Naive thymus-derived CD4-positive, alpha-beta T cell (primary cell): Measurements from ENCODE around the gene GLG1. TPM values are rescaled to one million over a fixed set of nuclear protein-coding genes. Genes with fewer than 3 reads are reported as not detected.
A peak's percentile ranks its signal among the peaks of the same experiment; 100 is the strongest.

Experiments used
- ATAC-seq: fragments of 150-1000 bp; cut with Tn5 transposase; 2 replicates; pipeline ENCODE4 v1.10.0; 2021; ENCODE audit warnings: mild to moderate bottlenecking, moderate library complexity
- CTCF ChIA-PET: fragments of 350-600 bp; sonication (Branson Sonifier 250); formaldehyde crosslinking; loops from one replicate; lab custom pipeline; 2021; ENCODE audit warnings: antibody characterized with exemption; lab: Charles Lee
- POLR2A ChIA-PET: fragments of 350-600 bp; sonication (Branson Sonifier 250); formaldehyde crosslinking; loops from one replicate; lab custom pipeline; 2021; ENCODE audit warnings: antibody characterized with exemption, inconsistent platforms; lab: Charles Lee
- DNase-seq, 9 donors: peaks; one replicate each; pipeline versions ENCODE4 v3.0.0 to v3.0.0-alpha.2; 2020 to 2022; ENCODE audit warnings: mixed read lengths in 1 of 9
- H3K27ac ChIP-seq: one replicate; pipeline ENCODE4 v1.7.0; 2013; ENCODE audit warnings: mild to moderate bottlenecking, low read depth, low read length, moderate library complexity
- H3K27me3 ChIP-seq, 2 donors: one replicate each; pipeline ENCODE4 v1.7.0; 2013; ENCODE audit warnings: low read length in 2 of 2, mild to moderate bottlenecking in 2 of 2, moderate library complexity in 2 of 2; ENCODE audit not compliant: control insufficient read depth in 2 of 2, insufficient read depth in 2 of 2
- H3K36me3 ChIP-seq, 3 experiments: 1 replicate in 2 of 3; 2 replicates in 1 of 3; pipeline ENCODE4 v1.7.0; 2013; ENCODE audit warnings: low read length in 3 of 3, mild to moderate bottlenecking in 3 of 3, moderate library complexity in 1 of 3; ENCODE audit not compliant: insufficient read depth in 3 of 3, control insufficient read depth in 2 of 3
- H3K4me1 ChIP-seq, 2 donors: one replicate each; pipeline ENCODE4 v1.7.0; 2013; ENCODE audit warnings: low read length in 2 of 2, mild to moderate bottlenecking in 2 of 2, moderate library complexity in 1 of 2; ENCODE audit not compliant: control insufficient read depth in 2 of 2, insufficient read depth in 2 of 2
- H3K4me3 ChIP-seq: 2 replicates; pipeline ENCODE4 v1.7.0; 2013; ENCODE audit warnings: mild to moderate bottlenecking, low read length
- H3K9me3 ChIP-seq, 3 experiments: 1 replicate in 2 of 3; 2 replicates in 1 of 3; pipeline ENCODE4 v1.7.0; 2013; ENCODE audit warnings: low read length in 3 of 3; ENCODE audit not compliant: control insufficient read depth in 2 of 3
- H3K27ac Mint-ChIP-seq, 9 donors: one replicate each; pipeline ENCODE4 v1.8.0; 2020 to 2022; ENCODE audit warnings: mixed read lengths in 9 of 9, mild to moderate bottlenecking in 8 of 9, moderate library complexity in 5 of 9, inconsistent platforms in 2 of 9
- H3K27me3 Mint-ChIP-seq, 5 donors: one replicate each; pipeline ENCODE4 v1.8.0; 2021 to 2022; ENCODE audit warnings: mixed read lengths in 5 of 5, mild to moderate bottlenecking in 1 of 5
- H3K36me3 Mint-ChIP-seq, 5 donors: one replicate each; pipeline ENCODE4 v1.8.0; 2020 to 2022; ENCODE audit warnings: mixed read lengths in 5 of 5, mild to moderate bottlenecking in 3 of 5, inconsistent platforms in 1 of 5
- H3K4me1 Mint-ChIP-seq, 7 donors: one replicate each; pipeline ENCODE4 v1.8.0; 2020 to 2022; ENCODE audit warnings: mixed read lengths in 7 of 7, mild to moderate bottlenecking in 3 of 7, inconsistent platforms in 1 of 7
- H3K4me3 Mint-ChIP-seq, 10 donors: one replicate each; pipeline ENCODE4 v1.8.0; 2020 to 2022; ENCODE audit warnings: mild to moderate bottlenecking in 10 of 10, mixed read lengths in 10 of 10, moderate library complexity in 6 of 10, inconsistent platforms in 2 of 10
- H3K9me3 Mint-ChIP-seq, 11 donors: one replicate each; pipeline ENCODE4 v1.8.0; 2020 to 2022; ENCODE audit warnings: mixed read lengths in 11 of 11, mild to moderate bottlenecking in 4 of 11, inconsistent platforms in 1 of 11, moderate library complexity in 1 of 11
- intact Hi-C, 2 donors: fragments of 100-400 bp; cut with micrococcal nuclease; formaldehyde crosslinking; loops; one replicate each; pipeline ENCODE4 v1.15.1; 2023
- polyA plus RNA-seq, 2 donors: library from polyadenylated mRNA; unstranded; fragments of 300-500 nt; fragmentation: Illumina TruSeq; gene quantifications; one replicate each; pipeline ENCODE4 v1.2.3, GENCODE V29; 2021
- total RNA-seq, 6 experiments: library from RNA in 5 of 6; stranded (reverse) in 5 of 6; gene quantifications; 1 replicate in 5 of 6; 2 replicates in 1 of 6; pipeline ENCODE4 v1.2.3 and lab custom pipeline; 2021 to 2026

Gene GLG1
- total and polyA plus RNA-seq, 7 experiments from 2014 or later: 125 to 285 (median 188) TPM

DNA sequence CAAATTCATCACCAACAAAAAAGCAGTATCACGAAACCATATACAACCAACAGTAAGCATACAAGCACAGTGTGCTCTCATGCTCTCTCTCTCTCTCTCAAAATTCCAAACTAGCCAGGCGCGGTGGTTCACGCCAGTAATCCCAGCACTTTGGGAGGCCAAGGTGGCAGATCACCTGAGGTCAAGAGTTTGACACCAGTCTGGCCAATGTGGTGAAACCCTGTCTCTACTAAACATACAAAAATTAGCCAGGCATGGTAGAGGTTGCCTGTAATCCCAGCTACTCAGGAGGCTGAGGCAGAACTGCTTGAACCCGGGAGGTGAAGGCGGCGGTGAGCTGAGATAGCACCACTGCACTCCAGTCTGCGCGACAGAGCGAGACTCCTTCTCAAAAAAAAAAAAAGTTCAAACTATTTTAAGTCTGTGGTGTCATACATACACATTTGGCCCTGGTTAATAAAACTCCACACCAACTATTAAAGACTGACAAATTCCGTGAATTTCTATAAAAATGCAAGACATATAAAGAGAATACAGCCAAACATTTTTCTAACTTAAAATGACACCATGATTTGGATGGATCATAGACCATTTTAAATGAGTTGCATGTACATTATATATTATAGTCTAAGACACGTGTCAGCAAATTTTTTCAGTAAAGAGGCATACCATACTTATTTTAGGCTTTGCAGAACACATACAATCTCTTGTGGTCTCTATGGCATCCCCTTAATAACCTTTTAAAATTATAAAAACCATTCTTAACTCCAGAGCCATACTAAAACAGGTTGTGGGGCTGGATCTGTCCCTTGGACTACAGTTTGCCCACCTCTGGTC is 30.9 kb downstream of the GLG1 start:
- POLR2A ChIA-PET: no interaction called here
- Mint-ChIP-seq H3K9me3 (peaks cover 0 to 3% (median 0%) of the 10 kb centered on the region in 11 donors), H3K27me3 (no peaks in the 10 kb centered on the region), H3K4me3 (peak overlapping the region in 5 of 10 donors; percentile 19 to 57 (median 45)), H3K36me3 (peaks cover 0 to 7% (median 5%) of the 10 kb centered on the region in 5 donors), H3K27ac (peak overlapping the region in 8 of 9 donors; percentile 8 to 90 (median 46)), H3K4me1 (peaks cover 52 to 93% (median 72%) of the 10 kb centered on the region in 7 donors)
- CTCF ChIA-PET: interaction anchor here (0.7 kb wide), 1 partner anchor 89 kb away, joined by 4 read pairs; no protein-coding TSS in a partner anchor
- H3K36me3 ChIP-seq: no peaks in the 10 kb centered on the region
- ATAC-seq (no peak), DNase-seq (no peak)
- H3K9me3 ChIP-seq: no peaks in the 10 kb centered on the region
- H3K4me3 ChIP-seq: no peak overlapping the region
- H3K27ac ChIP-seq: no peak overlapping the region
- intact Hi-C loops: no loop called here
- H3K27me3 ChIP-seq: no peaks in the 10 kb centered on the region
- peaks cover 6 to 8% of the 10 kb centered on the region in 2 donors for H3K4me1 ChIP-seq

DNA sequence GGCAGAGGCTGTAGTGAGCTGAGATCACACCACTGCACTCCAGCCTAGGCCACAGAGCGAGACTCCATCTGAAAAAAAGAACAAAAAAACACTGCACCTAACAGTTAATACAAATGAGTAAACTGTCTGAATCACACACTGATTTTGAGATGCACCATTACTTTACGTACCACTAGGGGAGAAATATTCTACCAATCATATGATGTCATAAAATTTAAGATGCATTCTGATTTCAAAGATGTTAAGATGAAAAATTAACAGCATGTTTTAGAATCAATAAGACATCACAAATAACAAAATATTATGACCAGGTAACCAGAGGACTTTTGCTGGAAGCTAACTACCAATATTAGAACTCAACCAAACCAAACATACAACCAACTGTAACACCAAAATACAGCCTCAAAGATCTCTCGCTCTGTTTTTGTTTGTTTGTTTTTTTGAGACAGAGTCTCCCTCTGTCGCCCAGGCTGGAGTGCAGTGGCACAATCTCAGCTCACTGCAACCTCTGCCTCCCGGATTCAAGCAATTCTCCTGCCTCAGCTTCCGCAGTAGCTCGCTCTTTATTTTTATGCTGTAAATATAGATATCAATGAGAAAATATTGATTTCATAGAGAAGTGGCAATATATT is 31.6 kb downstream of the GLG1 start:
- no peaks in the 10 kb centered on the region for H3K9me3 ChIP-seq
- intact Hi-C loops: no loop called here
- H3K27me3 ChIP-seq: no peaks in the 10 kb centered on the region
- H3K36me3 ChIP-seq: no peaks in the 10 kb centered on the region
- no peak for ATAC-seq
- ChIA-PET CTCF (no interaction called here), POLR2A (interaction anchor here (2.1 kb wide), 1 partner anchor 32 kb away, joined by 9 read pairs; the partner anchor contains the start of gene GLG1)
- DNase-seq: no peak
- peaks cover 4 to 12% of the 10 kb centered on the region in 2 donors for H3K4me1 ChIP-seq
- Mint-ChIP-seq H3K27me3 (no peaks in the 10 kb centered on the region), H3K4me3 (peak overlapping the region in 7 of 10 donors; percentile 5 to 57 (median 40)), H3K4me1 (peaks cover 50 to 93% (median 72%) of the 10 kb centered on the region in 7 donors), H3K36me3 (peaks cover 0 to 7% (median 5%) of the 10 kb centered on the region in 5 donors), H3K27ac (peak overlapping the region in 8 of 9 donors; percentile 8 to 90 (median 60)), H3K9me3 (peaks cover 0 to 3% (median 0%) of the 10 kb centered on the region in 11 donors)
- H3K27ac ChIP-seq: no peak overlapping the region
- no peak overlapping the region for H3K4me3 ChIP-seq

DNA sequence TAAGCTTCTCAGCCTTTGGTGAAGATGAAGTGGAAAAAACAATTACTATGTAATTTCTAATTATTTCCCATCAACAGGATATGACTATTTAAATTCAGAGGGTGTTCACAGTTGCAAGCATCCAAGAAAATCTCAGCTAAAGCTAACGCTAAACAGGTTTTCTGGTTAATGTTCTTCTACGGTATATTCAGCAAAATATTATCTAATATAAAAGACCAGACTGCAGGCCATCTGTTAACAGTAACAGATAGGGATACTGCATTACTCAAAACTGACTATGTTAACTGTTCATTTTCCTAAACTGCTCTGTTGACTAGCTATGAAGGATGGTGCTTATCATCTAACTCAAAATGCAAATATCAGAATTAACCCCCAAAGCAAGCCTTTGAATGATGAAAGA is 32.8 kb downstream of the GLG1 start:
- ATAC-seq (no peak), DNase-seq (no peak)
- intact Hi-C loops: no loop called here
- ChIA-PET CTCF (interaction anchor here (0.5 to 1.3 kb wide), 6 partner anchors 15 to 637 kb away, joined by 3 to 4 read pairs (median 4); no protein-coding TSS in a partner anchor), POLR2A (interaction anchor here (2.1 kb wide), 1 partner anchor 33 kb away, joined by 9 read pairs; the partner anchor contains the start of gene GLG1)
- H3K27me3 ChIP-seq: no peaks in the 10 kb centered on the region
- peaks cover 7 to 19% of the 10 kb centered on the region in 2 donors for H3K4me1 ChIP-seq
- no peak overlapping the region for H3K4me3 ChIP-seq
- no peaks in the 10 kb centered on the region for H3K36me3 ChIP-seq
- H3K4me3 Mint-ChIP-seq: peak overlapping the region in 6 of 10 donors; percentile 16 to 47 (median 35)
- no peak overlapping the region for H3K27ac ChIP-seq
- peaks cover 0 to 3% (median 0%) of the 10 kb centered on the region in 11 donors for H3K9me3 Mint-ChIP-seq
- H3K4me1 Mint-ChIP-seq: peaks cover 47 to 97% (median 77%) of the 10 kb centered on the region in 7 donors
- no peaks in the 10 kb centered on the region for H3K9me3 ChIP-seq
- peak overlapping the region in 6 of 9 donors; percentile 9 to 90 (median 56) for H3K27ac Mint-ChIP-seq
- H3K36me3 Mint-ChIP-seq: peaks cover 0 to 7% (median 5%) of the 10 kb centered on the region in 5 donors
- no peaks in the 10 kb centered on the region for H3K27me3 Mint-ChIP-seq

DNA sequence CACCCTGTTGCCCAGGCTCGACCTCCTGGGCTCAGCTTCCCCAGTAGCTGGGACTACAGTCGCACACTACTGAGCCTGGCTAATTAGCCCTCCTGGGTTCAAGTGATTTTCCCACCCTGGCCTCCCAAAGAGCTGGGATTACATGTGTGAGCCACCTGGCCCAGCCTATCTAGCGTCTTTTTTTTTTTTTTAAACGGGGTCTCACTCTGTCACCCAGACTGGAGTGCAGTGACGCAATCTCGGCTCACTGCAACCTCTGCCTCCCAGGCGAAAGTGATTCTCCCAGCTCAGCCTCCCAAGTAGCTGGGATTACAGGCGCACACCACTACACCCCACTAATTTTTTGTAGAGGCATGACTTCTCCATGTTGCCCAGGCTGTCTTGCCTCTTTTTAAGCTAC is 33.3 kb downstream of the GLG1 start:
- H3K27me3 ChIP-seq: no peaks in the 10 kb centered on the region
- Mint-ChIP-seq H3K4me3 (peak overlapping the region in 5 of 10 donors; percentile 4 to 47 (median 26)), H3K4me1 (peaks cover 52 to 97% (median 78%) of the 10 kb centered on the region in 7 donors), H3K9me3 (peaks cover 0 to 3% (median 0%) of the 10 kb centered on the region in 11 donors), H3K27me3 (no peaks in the 10 kb centered on the region), H3K27ac (peak overlapping the region in 6 of 9 donors; percentile 9 to 90 (median 56)), H3K36me3 (peaks cover 0 to 7% (median 5%) of the 10 kb centered on the region in 5 donors)
- ChIA-PET POLR2A (interaction anchor here (0.6 to 2.1 kb wide), 2 partner anchors 12 to 34 kb away, joined by 3 to 9 read pairs; partner anchors contain the start of gene GLG1), CTCF (interaction anchor here (0.6 to 1.3 kb wide), 5 partner anchors 15 to 638 kb away, joined by 3 to 4 read pairs (median 4); no protein-coding TSS in a partner anchor)
- intact Hi-C loops: loop anchor here in 1 of 2 donors (2.0 kb wide), 1 partner anchor 15 kb away; no protein-coding TSS in a partner anchor
- no peak overlapping the region for H3K4me3 ChIP-seq
- DNase-seq: no peak
- no peak overlapping the region for H3K27ac ChIP-seq
- no peaks in the 10 kb centered on the region for H3K9me3 ChIP-seq
- no peak for ATAC-seq
- H3K36me3 ChIP-seq: no peaks in the 10 kb centered on the region
- peaks cover 5 to 19% of the 10 kb centered on the region in 2 donors for H3K4me1 ChIP-seq

DNA sequence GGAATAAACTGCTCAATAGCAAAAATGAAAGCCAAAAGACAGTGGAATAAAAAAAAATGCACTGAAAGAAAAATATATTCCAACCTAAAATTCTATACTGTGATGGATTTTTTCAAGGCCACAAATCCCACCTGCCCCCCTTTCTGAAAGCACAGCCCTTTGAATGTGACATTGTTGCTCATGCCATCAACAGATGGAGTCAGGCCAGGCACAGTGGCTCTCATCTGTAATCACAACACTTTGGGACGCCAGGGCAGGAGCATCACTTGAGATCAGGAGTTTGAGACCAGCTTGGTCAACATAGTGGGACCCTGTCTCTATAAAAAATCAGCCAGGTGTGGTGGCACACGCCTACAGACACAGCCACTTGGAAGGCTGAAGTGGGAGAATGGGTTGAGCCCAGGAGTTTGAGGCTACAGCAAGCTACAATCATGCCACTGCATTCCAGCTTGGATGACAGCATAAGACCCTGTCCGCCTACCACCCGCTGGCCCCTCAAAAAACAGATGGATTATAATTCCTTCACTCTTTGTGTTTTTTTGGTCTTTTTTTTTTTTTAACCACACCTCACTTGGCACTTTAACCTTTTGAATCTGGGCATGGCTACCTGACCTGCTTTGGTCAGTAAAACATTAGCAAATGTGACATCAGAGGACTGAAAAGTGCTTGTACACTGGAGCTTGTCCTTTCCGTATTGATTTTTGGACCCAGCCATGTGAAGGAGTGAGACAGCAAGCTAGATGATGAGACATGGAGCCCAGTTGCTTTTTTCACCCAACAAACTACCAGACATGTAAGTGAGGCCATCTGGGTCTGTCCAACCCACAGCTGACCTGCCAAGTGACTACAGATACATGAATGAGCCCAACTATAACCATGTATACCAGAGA is 36.3 kb downstream of the GLG1 start:
- ChIA-PET POLR2A (interaction anchor here (0.6 to 1.6 kb wide), 2 partner anchors 12 to 36 kb away, joined by 3 to 9 read pairs; partner anchors contain the start of gene GLG1), CTCF (no interaction called here)
- H3K4me1 ChIP-seq: peaks cover 9 to 28% of the 10 kb centered on the region in 2 donors
- peaks cover 51 to 95% (median 81%) of the 10 kb centered on the region in 7 donors for H3K4me1 Mint-ChIP-seq
- H3K27me3 ChIP-seq: no peaks in the 10 kb centered on the region
- no peaks in the 10 kb centered on the region for H3K9me3 ChIP-seq
- peaks cover 0 to 21% (median 5%) of the 10 kb centered on the region in 5 donors for H3K36me3 Mint-ChIP-seq
- H3K4me3 Mint-ChIP-seq: peak overlapping the region in 9 of 10 donors; percentile 11 to 62 (median 50)
- H3K27me3 Mint-ChIP-seq: no peaks in the 10 kb centered on the region
- peak overlapping the region in 8 of 9 donors; percentile 37 to 84 (median 64) for H3K27ac Mint-ChIP-seq
- H3K4me3 ChIP-seq: no peak overlapping the region
- H3K27ac ChIP-seq: no peak overlapping the region
- H3K36me3 ChIP-seq: no peaks in the 10 kb centered on the region
- ATAC-seq: no peak
- no peak for DNase-seq
- intact Hi-C loops: no loop called here
- peaks cover 0 to 11% (median 0%) of the 10 kb centered on the region in 11 donors for H3K9me3 Mint-ChIP-seq
